Stimulated activated CD4-positive, alpha-beta T cell treated with anti-CD3 and anti-CD28 coated beads, Interleukin-12 subunit alpha, Interleukin-12 subunit beta, amount 100 ng/mL, for 48 hours (primary cell): ENCODE data around the gene TRMT2A.
"Not testable (repeated sequence)": the region's sequence is repeated elsewhere in the genome, so short reads cannot be mapped to it uniquely, and the experiment has no call there.

Experiments used
- DNase-seq, 3 donors: peaks; one replicate each; pipeline ENCODE4 v3.0.0-alpha.2; 2020; ENCODE audit warnings: low read depth in 2 of 3, low spot score in 1 of 3

Gene TRMT2A

GRCh38 chr22:20088263-20088648, 28.8 kb downstream of the TRMT2A start:
- no peak for DNase-seq

- no peak for DNase-seq
Observed at GRCh38 chr22:20087319-20088262, 29.4 kb downstream of the TRMT2A start.

GRCh38 chr22:20086763-20087162, 30.3 kb downstream of the TRMT2A start:
- no peak for DNase-seq

GRCh38 chr22:20086101-20086599, 30.9 kb downstream of the TRMT2A start:
- DNase-seq: no peak

- DNase-seq: no peak
Observed at GRCh38 chr22:20085651-20086050, 31.4 kb downstream of the TRMT2A start.

- no peak for DNase-seq
Observed at GRCh38 chr22:20084547-20085413, 32.2 kb downstream of the TRMT2A start.

GRCh38 chr22:20083891-20084546, 33.0 kb downstream of the TRMT2A start:
- DNase-seq: no peak

- no peak for DNase-seq
Observed at GRCh38 chr22:20083157-20083890, 33.7 kb downstream of the TRMT2A start.

- DNase-seq: peak in 1 of 3 donors; percentile 9
Observed at GRCh38 chr22:20080776-20081654, 36.0 kb downstream of the TRMT2A start.

- peak; percentile 42 to 68 (median 42) for DNase-seq
Observed at GRCh38 chr22:20080445-20080775, 36.6 kb downstream of the TRMT2A start.

GRCh38 chr22:20079745-20080444, 37.1 kb downstream of the TRMT2A start, which contains the start of gene DGCR8:
DGCR8 (plus strand) TSS chr22:20080241; CDS start chr22:20085964, 5,723 bp downstream.
- peak; percentile 26 to 62 (median 31) for DNase-seq

- no peak for DNase-seq
Observed at GRCh38 chr22:20076627-20077172, 40.3 kb downstream of the TRMT2A start.

- no peak for DNase-seq
Observed at GRCh38 chr22:20071524-20071972, 45.5 kb downstream of the TRMT2A start.

GRCh38 chr22:20069331-20070042, 47.5 kb downstream of the TRMT2A start:
- DNase-seq: no peak

GRCh38 chr22:20068640-20069039, 48.4 kb downstream of the TRMT2A start:
- no peak for DNase-seq

- DNase-seq: not testable (repeated sequence)
Observed at GRCh38 chr22:20067384-20067682, 49.7 kb downstream of the TRMT2A start.

- no peak for DNase-seq
Observed at GRCh38 chr22:20066617-20067383, 50.2 kb downstream of the TRMT2A start.
